Retina (tissue), 1 donor: ENCODE data around the gene SCNM1.
"Not testable (repeated sequence)": the region's sequence is repeated elsewhere in the genome, so short reads cannot be mapped to it uniquely, and the experiment has no call there.

Experiments used
- DNase-seq: peaks from one replicate; pipeline ENCODE4 v3.0.0-alpha.2; 2016

The SCNM1 gene

GRCh38 chr1:151146412-151147131 is 19.4 kb upstream of the SCNM1 start, which contains the start of gene SEMA6C:
Gene SEMA6C (minus strand): TSS chr1:151146631. CDS start chr1:151142621, 4,010 bp downstream.
- peak; percentile 96 for DNase-seq

GRCh38 chr1:151147132-151147503 is 18.8 kb upstream of the SCNM1 start:
- no peak for DNase-seq

GRCh38 chr1:151147665-151148064 is 18.3 kb upstream of the SCNM1 start:
- no peak for DNase-seq

- DNase-seq: no peak
Observed at GRCh38 chr1:151156515-151156819, 9.5 kb upstream of the SCNM1 start, which contains the start of gene TNFAIP8L2. Gene TNFAIP8L2 (plus strand): TSS chr1:151156649. CDS start chr1:151158698, 2,049 bp downstream.

GRCh38 chr1:151157067-151157531 is 8.8 kb upstream of the SCNM1 start:
- no peak for DNase-seq

GRCh38 chr1:151158326-151158725 is 7.6 kb upstream of the SCNM1 start:
- DNase-seq: no peak

- DNase-seq: no peak
Observed at GRCh38 chr1:151158751-151159251, 7.1 kb upstream of the SCNM1 start.

GRCh38 chr1:151159373-151159772 is 6.6 kb upstream of the SCNM1 start:
- DNase-seq: no peak

GRCh38 chr1:151164732-151165280 is 1.1 kb upstream of the SCNM1 start:
- DNase-seq: no peak

- DNase-seq: no peak
Observed at GRCh38 chr1:151165281-151165737, 635 bp upstream of the SCNM1 start.

GRCh38 chr1:151166505-151166956 is 587 bp downstream of the SCNM1 start:
- no peak for DNase-seq

- no peak for DNase-seq
Observed at GRCh38 chr1:151167116-151167515, 1.2 kb downstream of the SCNM1 start.

GRCh38 chr1:151171190-151171589 is 5.2 kb downstream of the SCNM1 start:
- no peak for DNase-seq

GRCh38 chr1:151175041-151175741 is 9.2 kb downstream of the SCNM1 start:
- DNase-seq: no peak

GRCh38 chr1:151175863-151176262 is 9.9 kb downstream of the SCNM1 start, which contains the start of gene TMOD4:
Gene TMOD4 (minus strand): TSS chr1:151175981. CDS start chr1:151174875, 1,106 bp downstream.
- DNase-seq: no peak

- DNase-seq: no peak
Observed at GRCh38 chr1:151176514-151177045, 10.6 kb downstream of the SCNM1 start.

GRCh38 chr1:151184211-151184610 is 18.3 kb downstream of the SCNM1 start:
- DNase-seq: no peak

- no peak for DNase-seq
Observed at GRCh38 chr1:151187205-151187604, 21.3 kb downstream of the SCNM1 start.

GRCh38 chr1:151188667-151189066 is 22.7 kb downstream of the SCNM1 start:
- not testable (repeated sequence) for DNase-seq

- DNase-seq: peak; percentile 96
Observed at GRCh38 chr1:151189637-151190445, 23.9 kb downstream of the SCNM1 start, which contains the start of gene VPS72. Gene VPS72 (minus strand): TSS chr1:151190197. CDS start chr1:151190121, 76 bp downstream.

GRCh38 chr1:151192047-151192446 is 26.1 kb downstream of the SCNM1 start:
- no peak for DNase-seq

- no peak for DNase-seq
Observed at GRCh38 chr1:151193304-151193703, 27.4 kb downstream of the SCNM1 start.
